IPS DF 4.7 (cell line): ENCODE measurements around the gene OR2AG2.

Source experiments
- DNase-seq: peaks from one replicate; pipeline ENCODE4 v3.0.0-alpha.2; 2013; ENCODE audit warnings: low spot score; ENCODE audit errors: extremely low read depth

The OR2AG2 gene

DNA sequence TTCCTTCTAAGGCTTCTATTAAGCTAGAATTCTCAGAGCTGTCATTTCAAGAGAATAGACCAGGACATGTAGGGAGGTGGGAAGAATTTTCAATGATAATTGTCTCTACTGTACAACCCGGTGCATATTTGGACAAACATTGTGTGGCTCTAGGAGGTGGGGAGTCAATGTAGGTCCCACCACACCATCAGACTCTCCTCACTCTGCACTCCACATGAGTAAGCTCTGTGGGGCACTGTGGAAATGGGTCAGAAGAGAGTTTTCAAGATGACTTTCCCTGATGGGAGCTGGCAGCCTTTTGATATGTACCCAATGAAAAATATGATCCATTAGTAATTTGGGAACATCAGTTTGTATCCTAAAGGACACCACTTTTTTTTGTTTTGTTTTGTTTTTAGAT, 33.2 kb downstream of the OR2AG2 start:
- DNase-seq, result no peak

DNA sequence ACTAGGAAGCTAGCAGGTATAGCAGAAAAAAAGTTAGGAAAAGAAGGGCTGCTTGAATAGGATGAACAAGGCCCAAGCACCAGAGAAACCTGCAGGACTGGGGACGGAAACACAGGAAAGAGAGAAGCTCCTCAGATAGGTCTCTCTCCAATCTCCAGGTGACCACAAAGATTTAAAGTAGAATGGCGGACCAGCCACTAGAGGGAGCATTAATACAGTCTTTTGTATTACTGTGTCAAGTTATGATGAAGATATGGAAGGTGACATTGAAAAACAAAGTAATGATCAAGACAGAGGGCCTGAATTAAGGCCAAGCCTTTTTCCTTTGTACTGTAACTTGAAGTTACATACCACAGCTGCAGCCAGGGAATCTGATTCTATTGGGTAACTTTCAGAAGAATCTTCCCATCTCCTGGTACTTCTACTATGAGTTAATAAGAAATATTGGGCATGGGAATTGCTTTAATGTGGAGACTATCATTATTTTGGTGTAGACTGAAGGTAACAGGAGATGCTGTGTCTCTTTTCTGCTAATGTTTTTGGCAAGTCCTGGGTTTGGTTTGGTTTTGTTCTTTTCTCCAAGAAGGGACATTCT, 33.8 kb downstream of the OR2AG2 start:
- peak; percentile 25 for DNase-seq

DNA sequence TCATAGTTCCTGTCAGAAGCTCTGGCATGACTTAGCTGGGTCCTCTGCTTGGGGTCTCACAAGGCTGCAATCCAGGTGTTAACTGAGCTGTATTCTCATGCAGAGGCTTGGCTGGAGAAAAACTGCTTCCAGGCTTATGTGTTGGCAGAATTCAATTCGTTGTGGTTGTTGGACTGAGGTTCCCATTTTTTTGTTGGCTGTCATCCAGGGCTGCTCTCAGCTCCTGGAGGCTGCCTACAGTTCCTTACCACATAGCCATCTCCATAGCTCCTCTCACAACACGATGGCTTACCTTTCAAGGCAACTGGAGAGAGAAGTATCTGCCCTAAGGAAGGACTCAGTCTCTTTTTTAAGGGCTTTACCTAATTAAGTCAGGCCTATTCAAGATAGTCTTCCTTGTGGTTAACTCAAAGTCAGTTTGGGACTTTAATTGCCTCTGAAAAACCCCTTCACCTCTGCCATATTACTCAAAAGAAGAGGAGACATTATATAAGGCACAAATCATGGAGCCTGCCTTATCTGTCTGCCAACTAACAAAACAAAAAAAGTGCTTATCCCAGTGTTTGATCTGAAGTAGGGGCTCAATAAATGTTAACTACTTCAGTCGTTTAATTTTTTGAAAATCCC, 35.2 kb downstream of the OR2AG2 start:
- DNase-seq, result no peak

DNA sequence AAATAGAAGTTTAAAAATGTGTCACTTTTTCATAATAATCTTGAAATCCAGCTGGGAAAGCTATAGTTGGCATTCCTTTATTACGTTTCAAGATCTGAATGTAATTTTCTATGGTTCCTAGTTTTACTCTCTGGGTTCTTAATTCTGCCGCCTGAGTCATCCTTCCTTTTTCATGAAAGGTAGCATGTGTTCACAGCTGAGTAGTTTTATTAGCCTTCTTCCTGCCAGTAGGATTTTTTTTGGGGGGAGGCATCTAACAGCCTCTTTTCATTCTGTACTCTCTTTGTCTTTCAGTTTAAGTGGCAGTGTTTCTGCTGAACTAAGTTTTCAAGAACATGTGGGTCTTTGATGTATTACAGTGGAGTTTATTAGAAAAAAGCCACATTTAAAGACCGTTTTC, 36.5 kb downstream of the OR2AG2 start:
- DNase-seq, result no peak

DNA sequence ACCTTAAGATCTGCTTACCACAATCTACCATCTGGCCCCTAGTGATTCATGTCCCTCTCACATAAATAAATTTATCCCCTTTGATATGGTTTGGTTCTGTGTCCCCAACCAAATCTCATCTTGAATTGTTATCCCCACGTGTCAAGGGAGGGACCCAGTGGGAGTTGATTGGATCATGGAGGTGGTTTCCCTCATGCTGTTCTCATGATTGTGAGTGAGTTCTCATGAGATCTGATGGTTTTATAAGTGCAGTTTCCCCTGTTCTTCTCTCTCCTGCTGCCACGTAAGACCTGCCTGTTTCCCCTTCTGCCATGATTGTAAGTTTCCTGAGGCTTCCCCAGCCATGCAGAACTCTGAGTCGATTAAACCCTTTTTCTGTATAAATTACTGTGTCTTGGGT, 37.2 kb downstream of the OR2AG2 start:
- DNase-seq, result no peak

DNA sequence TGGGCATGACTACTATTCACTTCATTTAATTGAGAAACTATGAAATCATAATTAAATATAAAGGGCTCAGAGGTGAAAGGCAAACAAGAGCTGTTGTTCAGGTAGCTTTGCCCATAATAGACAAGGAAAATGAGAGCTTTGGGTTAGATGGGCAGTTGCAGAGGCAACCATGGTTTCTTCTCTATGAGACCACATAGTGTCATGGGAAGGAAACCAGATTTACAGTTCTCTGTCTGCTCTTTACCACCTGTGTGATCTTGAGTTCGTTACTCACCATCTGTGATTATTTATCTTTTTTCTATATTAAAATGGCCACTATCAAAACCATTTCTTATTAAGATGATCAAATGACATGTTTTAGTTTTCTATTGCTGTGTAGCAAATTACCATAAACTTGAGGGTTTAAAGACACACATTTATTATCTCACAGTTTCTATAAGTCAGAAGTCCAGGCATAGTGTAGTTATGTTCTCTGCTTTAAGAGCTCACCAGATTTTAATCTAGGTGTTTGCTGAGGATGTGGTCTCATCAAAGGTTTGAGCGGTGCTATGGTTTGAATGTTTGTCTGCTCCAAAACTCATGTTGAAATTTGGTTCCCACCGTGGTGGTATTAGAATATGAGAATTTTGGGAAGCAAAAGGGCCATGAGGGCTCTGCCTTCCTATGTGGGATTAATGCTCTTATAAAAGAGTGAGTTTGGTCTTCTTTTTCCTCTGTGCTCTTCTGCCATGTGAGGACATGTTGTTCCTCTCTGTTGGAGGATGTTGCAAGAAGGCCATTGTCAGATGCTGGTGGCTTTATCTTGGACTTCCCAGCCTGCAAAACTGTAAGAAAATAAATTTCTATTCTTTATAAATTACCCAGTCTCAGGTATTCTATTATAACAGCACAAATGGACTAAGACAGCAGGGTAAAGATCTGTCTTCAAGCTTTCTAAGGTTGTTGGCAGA, 38.2 kb downstream of the OR2AG2 start:
- no peak for DNase-seq

DNA sequence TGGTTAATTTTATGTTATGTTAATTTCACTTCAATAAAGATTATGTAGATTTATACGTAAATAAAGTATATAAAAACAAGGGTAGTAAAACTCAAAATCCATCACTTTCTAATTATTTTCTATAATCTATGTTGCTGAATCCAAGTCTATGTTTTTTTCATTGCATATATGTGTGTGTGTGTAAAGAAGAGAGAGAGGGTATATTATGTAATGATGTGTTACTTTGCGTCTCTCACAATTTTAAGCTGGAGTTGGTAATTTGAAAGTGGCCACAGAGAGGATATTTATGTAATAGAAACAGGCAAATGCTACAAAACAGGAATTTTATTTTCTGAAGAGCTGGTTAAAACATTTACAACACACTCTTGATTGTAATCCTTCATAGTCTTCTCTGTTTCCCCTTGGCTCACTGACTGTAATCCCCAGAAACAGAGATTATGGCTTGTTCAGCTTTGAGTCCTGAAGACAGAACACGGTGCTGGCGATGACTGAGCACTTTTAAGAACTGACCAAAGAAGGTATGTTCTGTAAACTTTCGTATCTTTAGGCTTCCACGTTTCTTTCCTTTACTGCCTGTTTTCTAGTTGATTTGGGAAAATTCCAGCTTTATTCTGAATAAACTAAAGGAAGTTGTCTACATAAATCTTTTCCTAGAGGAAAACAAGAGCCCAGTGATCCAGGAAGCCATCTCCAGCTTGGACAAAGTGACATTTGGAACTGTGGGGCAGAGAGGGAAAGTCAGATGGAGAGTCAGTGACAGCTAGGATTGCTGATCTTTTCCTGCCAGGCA, 43.6 kb downstream of the OR2AG2 start:
- no peak for DNase-seq

DNA sequence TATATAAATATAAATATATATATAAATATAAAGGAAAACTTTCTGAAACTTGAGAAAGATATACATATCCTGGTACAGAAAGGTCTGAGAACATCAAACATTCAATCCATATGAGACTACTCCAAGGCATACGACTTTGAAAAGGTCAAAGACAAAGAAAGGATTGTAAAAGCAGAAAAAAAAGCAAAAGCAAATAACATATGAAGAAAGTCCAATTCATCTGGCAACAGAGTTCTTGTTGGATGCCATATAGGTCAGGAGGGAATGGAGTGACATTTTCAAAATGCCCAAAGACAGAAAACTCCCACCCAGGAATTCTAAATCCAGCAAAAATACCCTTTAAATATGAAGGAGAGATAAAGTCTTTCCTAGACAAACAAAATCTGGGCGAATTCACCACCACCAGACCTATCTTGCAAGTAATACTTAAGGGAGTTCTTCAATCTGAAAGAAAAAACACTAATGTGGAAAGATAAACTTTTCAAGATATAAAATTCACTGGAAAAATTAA, 46.3 kb downstream of the OR2AG2 start:
- no peak for DNase-seq

DNA sequence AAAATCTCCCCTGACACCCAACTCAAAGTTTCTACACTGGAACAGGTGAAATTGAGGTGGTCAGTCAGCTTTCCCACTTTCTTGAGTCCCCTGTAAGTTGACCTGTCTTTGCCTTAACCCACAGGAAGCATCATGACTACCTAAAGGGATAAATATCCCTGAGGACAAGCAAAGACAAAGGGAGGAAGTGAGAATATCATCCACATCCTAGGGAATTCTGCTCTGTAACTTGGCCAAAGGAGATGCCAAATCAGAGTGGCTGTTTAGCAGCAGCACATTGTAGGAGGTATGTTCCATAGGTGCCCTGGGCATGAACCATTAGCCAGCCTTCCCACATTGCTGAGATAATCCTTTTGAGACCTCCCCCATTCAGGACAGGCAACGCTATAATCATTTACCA, 47.8 kb downstream of the OR2AG2 start:
- DNase-seq, result no peak

DNA sequence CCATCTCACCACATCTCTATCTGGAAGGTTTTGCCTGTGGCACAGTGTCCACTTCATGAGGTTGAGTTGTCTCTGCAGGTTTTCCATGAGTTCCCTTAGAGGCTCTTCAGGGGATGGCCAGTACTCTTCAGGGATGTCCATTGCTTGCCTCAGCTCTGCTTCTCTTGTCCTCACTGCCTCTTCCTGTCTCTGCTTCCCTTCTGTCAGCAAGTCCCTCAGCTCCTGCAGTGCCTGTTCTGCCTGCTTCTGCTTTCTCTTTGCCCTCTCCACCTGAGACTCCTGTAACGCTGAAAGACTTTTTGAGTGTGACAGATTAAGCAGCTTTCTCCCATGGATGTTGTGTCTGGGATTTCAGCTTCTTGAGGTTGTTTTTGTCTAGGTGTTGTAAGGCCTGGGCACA, 50.4 kb downstream of the OR2AG2 start:
- DNase-seq, result no peak

DNA sequence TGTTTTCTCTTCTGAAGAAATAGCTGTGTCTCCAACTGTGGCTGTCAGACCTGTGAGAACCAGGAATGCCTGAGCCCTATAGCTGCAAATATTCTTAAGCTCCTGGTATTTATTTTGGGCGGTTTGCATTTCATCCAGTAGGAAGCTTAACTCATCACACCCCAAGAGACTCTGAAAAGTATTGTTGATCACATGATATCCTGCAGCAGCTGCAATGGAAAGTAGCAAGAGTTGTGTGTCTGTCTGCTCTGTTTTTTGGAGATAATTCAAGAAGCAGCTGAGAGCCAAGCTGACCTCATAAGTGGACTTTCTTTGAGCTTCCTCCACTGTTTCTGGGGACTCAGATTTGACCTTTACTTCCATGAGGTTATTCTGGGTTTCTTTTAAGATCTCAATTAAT, 52.2 kb downstream of the OR2AG2 start:
- no peak for DNase-seq

DNA sequence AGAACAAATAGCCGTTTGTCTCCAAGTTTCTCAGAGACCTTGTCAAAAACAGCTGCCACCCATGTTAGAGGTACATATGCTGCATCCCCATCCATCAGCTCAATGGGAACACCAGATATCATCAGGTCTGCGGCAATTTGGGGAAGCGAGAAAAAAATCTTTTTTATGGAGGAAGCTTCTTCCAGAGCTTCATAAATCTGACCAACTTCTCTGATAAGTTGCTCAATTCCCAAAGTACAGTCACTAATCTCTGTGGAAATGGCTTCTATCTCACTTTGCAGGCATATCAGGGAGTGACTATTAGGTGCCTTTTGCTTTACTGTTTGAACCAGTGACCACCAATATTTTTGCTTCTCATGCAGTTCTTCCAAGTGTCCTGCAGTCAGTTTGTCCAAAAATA, 54.4 kb downstream of the OR2AG2 start:
- no peak for DNase-seq
